Esophagus muscularis mucosa (tissue), 4 donors: ENCODE results near the gene SLC27A1. TPM values are rescaled to one million over a fixed set of nuclear protein-coding genes. Genes with fewer than 3 reads are reported as not detected.
"Not testable (repeated sequence)": the region's sequence is repeated elsewhere in the genome, so short reads cannot be mapped to it uniquely, and the experiment has no call there.

ENCODE experiments used
- DNase-seq: peaks from one replicate; pipeline ENCODE4 v3.0.0-alpha.2; 2017; ENCODE audit errors: extremely low spot score
- H3K27ac ChIP-seq, 4 donors: fragments of 200-600 bp; sonication (generic); replicated peaks in 1 of 4; 1 replicate in 3 of 4; 2 replicates in 1 of 4; pipeline ENCODE4 v1.5.1; 2016 to 2019; ENCODE audit warnings: mild to moderate bottlenecking in 1 of 4
- H3K27me3 ChIP-seq, 4 donors: fragments of 200-600 bp; sonication (generic); one replicate each; pipeline versions ENCODE4 v1.5.1 to v1.6.0; 2016 to 2019
- H3K36me3 ChIP-seq, 4 donors: fragments of 200-600 bp; sonication (generic); one replicate each; pipeline ENCODE4 v1.5.1; 2016 to 2019
- H3K4me1 ChIP-seq, 4 donors: fragments of 200-600 bp; sonication (generic); one replicate each; pipeline ENCODE4 v1.5.1; 2016 to 2019
- H3K4me3 ChIP-seq, 4 donors: fragments of 200-600 bp; sonication (generic); 1 replicate in 2 of 4; 2 replicates in 2 of 4; pipeline ENCODE4 v1.5.1; 2016 to 2019; ENCODE audit warnings: mild to moderate bottlenecking in 4 of 4, moderate library complexity in 1 of 4
- H3K9me3 ChIP-seq, 4 donors: fragments of 200-600 bp; sonication (generic); 1 replicate in 3 of 4; 2 replicates in 1 of 4; pipeline ENCODE4 v1.5.1; 2016 to 2019
- CTCF ChIP-seq, 3 experiments: fragments of 200-600 bp in 2 of 3; fragments of 450-650 bp in 1 of 3; sonication (generic) in 2 of 3; IDR thresholded peaks; one replicate each; pipeline ENCODE4 v1.5.1; 2017 to 2019; ENCODE audit warnings: antibody characterized with exemption in 3 of 3, mild to moderate bottlenecking in 2 of 3, moderate library complexity in 1 of 3
- EP300 ChIP-seq: sonication (generic); formaldehyde crosslinking; IDR thresholded peaks from one replicate; pipeline ENCODE4 v1.6.1; 2017; ENCODE audit warnings: antibody characterized with exemption
- POLR2A ChIP-seq: fragments of 450-650 bp; IDR thresholded peaks from one replicate; pipeline ENCODE4 v1.6.1; 2017; ENCODE audit warnings: antibody characterized with exemption, moderate library complexity, mild to moderate bottlenecking, low read depth
- POLR2AphosphoS5 ChIP-seq, 2 donors: sonication (generic); formaldehyde crosslinking; IDR thresholded peaks; one replicate each; pipeline ENCODE4 v1.6.1; 2017; ENCODE audit warnings: antibody characterized with exemption in 2 of 2
- whole genome bisulfite sequencing: methylation state at CpG from one replicate; pipeline ENCODE4 v1.1.5; 2018; 5-methylcytosine and 5-hydroxymethylcytosine counted together
- intact Hi-C: fragments of 100-400 bp; cut with DNase I; formaldehyde crosslinking; loops from one replicate; pipeline ENCODE4 v1.15.1; 2023
- total RNA-seq, 4 donors: library from RNA; depleted of rRNA; stranded (reverse); fragments of >200 nt; gene quantifications; one replicate each; pipeline versions ENCODE4 v1.1.0 to v1.2.1, GENCODE V29; 2016

The SLC27A1 gene
- total RNA-seq, 4 donors from 2014 or later = 15.9 to 26.1 (median 19.4) TPM

- no peak for DNase-seq
- intact Hi-C loops = no loop called here
- no peaks in the 10 kb centered on the region for H3K9me3 ChIP-seq
- WGBS = 77% methylated on average over 6 of the region's 6 CpGs
- no peak overlapping the region for H3K27ac ChIP-seq
- TF ChIP-seq EP300 (no peak), POLR2A (no peak), CTCF (IDR thresholded peaks at IDR 0.05) (no peak), POLR2AphosphoS5 (IDR thresholded peaks at IDR 0.05) (no peak)
- no peaks in the 10 kb centered on the region for H3K27me3 ChIP-seq
- no peak overlapping the region for H3K4me3 ChIP-seq
- H3K4me1 ChIP-seq = peaks cover 0 to 7% (median 4%) of the 10 kb centered on the region in 4 donors
- no peaks in the 10 kb centered on the region for H3K36me3 ChIP-seq
Observed at GRCh38 chr19:17548145-17548544, 77.8 kb downstream of the SLC27A1 start.

- no peak for TF ChIP-seq POLR2AphosphoS5 (IDR thresholded peaks at IDR 0.05)
- TF ChIP-seq POLR2A = no peak
- TF ChIP-seq EP300 = no peak
- TF ChIP-seq CTCF (IDR thresholded peaks at IDR 0.05) = no peak
- intact Hi-C loops = no loop called here
- H3K36me3 ChIP-seq = no peaks in the 10 kb centered on the region
Observed at GRCh38 chr19:17549085-17549740, 78.9 kb downstream of the SLC27A1 start.

GRCh38 chr19:17550076-17550667, 79.8 kb downstream of the SLC27A1 start:
- no peak overlapping the region for H3K27ac ChIP-seq
- WGBS = 98% methylated on average over 4 of the region's 4 CpGs
- no peaks in the 10 kb centered on the region for H3K36me3 ChIP-seq
- no peaks in the 10 kb centered on the region for H3K27me3 ChIP-seq
- no peak for TF ChIP-seq EP300
- no peak for TF ChIP-seq CTCF (IDR thresholded peaks at IDR 0.05)
- no peaks in the 10 kb centered on the region for H3K9me3 ChIP-seq
- DNase-seq = no peak
- H3K4me1 ChIP-seq = peaks cover 4 to 24% (median 20%) of the 10 kb centered on the region in 4 donors
- H3K4me3 ChIP-seq = no peak overlapping the region
- intact Hi-C loops = no loop called here

More at GRCh38 chr19:17549085-17549740, 78.9 kb downstream of the SLC27A1 start:
- peaks cover 0 to 17% (median 13%) of the 10 kb centered on the region in 4 donors for H3K4me1 ChIP-seq
- H3K27ac ChIP-seq = no peak overlapping the region
- no peak overlapping the region for H3K4me3 ChIP-seq
- DNase-seq = no peak
- no peaks in the 10 kb centered on the region for H3K9me3 ChIP-seq
- no peaks in the 10 kb centered on the region for H3K27me3 ChIP-seq
- WGBS = 63% methylated on average over 5 of the region's 5 CpGs

GRCh38 chr19:17552735-17553134, 82.4 kb downstream of the SLC27A1 start:
- Histone ChIP-seq H3K27ac (peak overlapping the region in 3 of 4 donors; percentile 43 to 69 (median 54)), H3K4me1 (peaks cover 21 to 43% (median 35%) of the 10 kb centered on the region in 4 donors)
- H3K4me3 ChIP-seq, H3K9me3 ChIP-seq, H3K27me3 ChIP-seq, H3K36me3 ChIP-seq, DNase-seq, intact Hi-C loops: not testable (repeated sequence)
- WGBS = 93% methylated on average over 4 of the region's 4 CpGs

GRCh38 chr19:17553256-17553655, 82.9 kb downstream of the SLC27A1 start:
- Histone ChIP-seq H3K27me3 (peaks cover 0 to 3% (median 0%) of the 10 kb centered on the region in 4 donors), H3K4me3 (no peak overlapping the region), H3K4me1 (peaks cover 21 to 45% (median 37%) of the 10 kb centered on the region in 4 donors), H3K9me3 (no peaks in the 10 kb centered on the region), H3K27ac (peak overlapping the region; percentile 43 to 69 (median 57)), H3K36me3 (peaks cover 0 to 9% (median 4%) of the 10 kb centered on the region in 4 donors)
- 25% methylated on average over 7 of the region's 7 CpGs for WGBS
- TF ChIP-seq POLR2A (no peak), POLR2AphosphoS5 (IDR thresholded peaks at IDR 0.05) (peak; percentile 69 to 83), CTCF (IDR thresholded peaks at IDR 0.05) (no peak)
- no peak for DNase-seq
- intact Hi-C loops = no loop called here
